ENCODE data around the gene CLIP1.

The CLIP1 gene

DNA sequence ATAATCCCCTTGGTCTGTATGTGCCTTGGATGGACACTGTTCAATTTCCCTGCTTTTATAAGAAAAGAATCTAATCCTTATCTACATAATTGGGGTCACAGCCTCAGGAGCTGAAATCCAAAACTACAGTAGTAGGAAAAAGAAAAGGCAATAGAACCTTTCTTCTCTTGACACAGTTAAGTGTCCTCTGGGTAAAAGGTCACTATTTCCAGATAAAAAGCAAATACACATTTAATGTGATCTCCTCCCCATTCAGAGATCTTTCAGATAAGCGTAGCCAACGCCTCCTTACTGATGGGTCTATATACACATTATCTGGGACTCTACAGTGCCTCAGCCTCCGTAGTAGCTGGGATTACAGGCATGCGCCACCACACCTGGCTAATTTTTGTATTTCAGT is 73.4 kb downstream of the CLIP1 start:
- no peak overlapping the region for H2AFZ ChIP-seq (ENCODE audit: low read length)
- H3K4me1 ChIP-seq (ENCODE audit: insufficient read depth, low read length, severe bottlenecking), result no peaks in the 10 kb centered on the region
- H3K9me3 ChIP-seq (ENCODE audit: low read length), result no peaks in the 10 kb centered on the region
- no peaks in the 10 kb centered on the region for H3K9me2 ChIP-seq (ENCODE audit: low read depth, low read length)
- H3K36me3 ChIP-seq (ENCODE audit: insufficient read depth, low read length), result peaks cover 17% of the 10 kb centered on the region; the same call in 1 of the 2 replicates
- H3K4me3 ChIP-seq (ENCODE audit: low read depth, low read length, poor library complexity, severe bottlenecking), result no peak overlapping the region
- H3F3A ChIP-seq (ENCODE audit: insufficient read depth, low read length), result no peaks in the 10 kb centered on the region
- no peak for TF ChIP-seq EZH2 (IDR thresholded peaks at IDR 0.05; ENCODE audit: borderline replicate concordance, low read length)
- TF ChIP-seq, protein P1, sequence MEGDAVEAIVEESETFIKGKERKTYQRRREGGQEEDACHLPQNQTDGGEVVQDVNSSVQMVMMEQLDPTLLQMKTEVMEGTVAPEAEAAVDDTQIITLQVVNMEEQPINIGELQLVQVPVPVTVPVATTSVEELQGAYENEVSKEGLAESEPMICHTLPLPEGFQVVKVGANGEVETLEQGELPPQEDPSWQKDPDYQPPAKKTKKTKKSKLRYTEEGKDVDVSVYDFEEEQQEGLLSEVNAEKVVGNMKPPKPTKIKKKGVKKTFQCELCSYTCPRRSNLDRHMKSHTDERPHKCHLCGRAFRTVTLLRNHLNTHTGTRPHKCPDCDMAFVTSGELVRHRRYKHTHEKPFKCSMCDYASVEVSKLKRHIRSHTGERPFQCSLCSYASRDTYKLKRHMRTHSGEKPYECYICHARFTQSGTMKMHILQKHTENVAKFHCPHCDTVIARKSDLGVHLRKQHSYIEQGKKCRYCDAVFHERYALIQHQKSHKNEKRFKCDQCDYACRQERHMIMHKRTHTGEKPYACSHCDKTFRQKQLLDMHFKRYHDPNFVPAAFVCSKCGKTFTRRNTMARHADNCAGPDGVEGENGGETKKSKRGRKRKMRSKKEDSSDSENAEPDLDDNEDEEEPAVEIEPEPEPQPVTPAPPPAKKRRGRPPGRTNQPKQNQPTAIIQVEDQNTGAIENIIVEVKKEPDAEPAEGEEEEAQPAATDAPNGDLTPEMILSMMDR (IDR thresholded peaks at IDR 0.05; ENCODE audit: low read length), result no peak
- H3K27me3 ChIP-seq (ENCODE audit: insufficient read depth, low read length), result no peaks in the 10 kb centered on the region
- H3K27ac ChIP-seq (ENCODE audit: low read depth, low read length, poor library complexity, severe bottlenecking), result no peak overlapping the region
- H3K9ac ChIP-seq (ENCODE audit: low read length), result no peak overlapping the region
- H3K79me2 ChIP-seq (ENCODE audit: insufficient read depth, low read length), result no peaks in the 10 kb centered on the region
- no peak overlapping the region for H3K4me2 ChIP-seq (ENCODE audit: low read length)
- no peaks in the 10 kb centered on the region for H4K20me1 ChIP-seq (ENCODE audit: insufficient read depth, low read length)

DNA sequence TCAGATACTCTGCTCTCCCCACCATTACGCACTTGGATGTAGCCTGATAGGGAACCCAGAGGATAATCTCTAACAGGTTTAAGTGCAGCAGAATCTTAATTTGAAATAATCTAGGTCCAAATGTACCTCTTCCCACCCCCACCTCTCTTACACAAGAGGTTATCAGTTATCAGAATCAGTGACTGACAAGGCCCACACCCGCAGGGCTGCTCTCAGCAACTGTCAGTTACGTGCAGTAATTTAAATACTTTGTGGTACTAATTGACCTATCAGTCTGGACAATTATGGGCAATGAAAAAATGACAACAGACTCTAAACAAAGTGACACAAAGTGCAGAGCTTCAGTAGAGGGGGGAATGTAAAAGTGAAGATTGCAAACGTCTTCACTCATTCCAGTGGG is 74.0 kb downstream of the CLIP1 start:
- H4K20me1 ChIP-seq (ENCODE audit: insufficient read depth, low read length), result no peaks in the 10 kb centered on the region
- H3K27ac ChIP-seq (ENCODE audit: low read depth, low read length, poor library complexity, severe bottlenecking), result no peak overlapping the region
- no peaks in the 10 kb centered on the region for H3F3A ChIP-seq (ENCODE audit: insufficient read depth, low read length)
- peaks cover 17% of the 10 kb centered on the region; the same call in 1 of the 2 replicates for H3K36me3 ChIP-seq (ENCODE audit: insufficient read depth, low read length)
- no peaks in the 10 kb centered on the region for H3K27me3 ChIP-seq (ENCODE audit: insufficient read depth, low read length)
- no peak overlapping the region for H3K9ac ChIP-seq (ENCODE audit: low read length)
- H2AFZ ChIP-seq (ENCODE audit: low read length), result no peak overlapping the region
- H3K79me2 ChIP-seq (ENCODE audit: insufficient read depth, low read length), result no peaks in the 10 kb centered on the region
- no peak overlapping the region for H3K4me2 ChIP-seq (ENCODE audit: low read length)
- no peaks in the 10 kb centered on the region for H3K9me2 ChIP-seq (ENCODE audit: low read depth, low read length)
- TF ChIP-seq, protein P1 (IDR thresholded peaks at IDR 0.05; ENCODE audit: low read length), result no peak
- no peak for TF ChIP-seq EZH2 (IDR thresholded peaks at IDR 0.05; ENCODE audit: borderline replicate concordance, low read length)
- H3K9me3 ChIP-seq (ENCODE audit: low read length), result no peaks in the 10 kb centered on the region
- H3K4me1 ChIP-seq (ENCODE audit: insufficient read depth, low read length, severe bottlenecking), result no peaks in the 10 kb centered on the region
- no peak overlapping the region for H3K4me3 ChIP-seq (ENCODE audit: low read depth, low read length, poor library complexity, severe bottlenecking)

GRCh38 chr12:122346054-122346453 is 76.4 kb downstream of the CLIP1 start:
- H3K36me3 ChIP-seq (ENCODE audit: insufficient read depth, low read length), result peaks cover 6% of the 10 kb centered on the region; the same call in 1 of the 2 replicates
- TF ChIP-seq, protein P1 (IDR thresholded peaks at IDR 0.05; ENCODE audit: low read length), result no peak
- no peak for TF ChIP-seq EZH2 (IDR thresholded peaks at IDR 0.05; ENCODE audit: borderline replicate concordance, low read length)
- no peak overlapping the region for H2AFZ ChIP-seq (ENCODE audit: low read length)
- H3K27ac ChIP-seq (ENCODE audit: low read depth, low read length, poor library complexity, severe bottlenecking), result no peak overlapping the region
- no peak overlapping the region for H3K4me2 ChIP-seq (ENCODE audit: low read length)
- no peak overlapping the region for H3K4me3 ChIP-seq (ENCODE audit: low read depth, low read length, poor library complexity, severe bottlenecking)
- H3K9me3 ChIP-seq (ENCODE audit: low read length), result no peaks in the 10 kb centered on the region
- no peak overlapping the region for H3K9ac ChIP-seq (ENCODE audit: low read length)
- H3F3A ChIP-seq (ENCODE audit: insufficient read depth, low read length), result no peaks in the 10 kb centered on the region
- no peaks in the 10 kb centered on the region for H4K20me1 ChIP-seq (ENCODE audit: insufficient read depth, low read length)
- H3K9me2 ChIP-seq (ENCODE audit: low read depth, low read length), result no peaks in the 10 kb centered on the region
- no peaks in the 10 kb centered on the region for H3K79me2 ChIP-seq (ENCODE audit: insufficient read depth, low read length)
- no peaks in the 10 kb centered on the region for H3K27me3 ChIP-seq (ENCODE audit: insufficient read depth, low read length)
- H3K4me1 ChIP-seq (ENCODE audit: insufficient read depth, low read length, severe bottlenecking), result no peaks in the 10 kb centered on the region
